Keratinocyte (primary cell): Measurements from ENCODE around the gene TAF11.

Source experiments
- CTCF ChIP-seq, 3 experiments: IDR thresholded peaks in 1 of 3; conservative IDR thresholded peaks in 1 of 3; optimal IDR thresholded peaks in 1 of 3; 2 replicates in 2 of 3; 3 replicates in 1 of 3; pipeline versions ENCODE3 to v1.5.1; 2011; ENCODE audit warnings: low read length in 3 of 3, mild to moderate bottlenecking in 3 of 3, moderate library complexity in 2 of 3, control low read depth in 1 of 3, inconsistent platforms in 1 of 3; ENCODE audit not compliant: insufficient read depth in 2 of 3; ENCODE audit errors: extremely low read depth in 1 of 3
- EZH2 ChIP-seq: IDR thresholded peaks from one replicate; pipeline ENCODE4 v1.6.1; 2012; ENCODE audit warnings: inconsistent platforms, mild to moderate bottlenecking, low read length, moderate library complexity

DNA sequence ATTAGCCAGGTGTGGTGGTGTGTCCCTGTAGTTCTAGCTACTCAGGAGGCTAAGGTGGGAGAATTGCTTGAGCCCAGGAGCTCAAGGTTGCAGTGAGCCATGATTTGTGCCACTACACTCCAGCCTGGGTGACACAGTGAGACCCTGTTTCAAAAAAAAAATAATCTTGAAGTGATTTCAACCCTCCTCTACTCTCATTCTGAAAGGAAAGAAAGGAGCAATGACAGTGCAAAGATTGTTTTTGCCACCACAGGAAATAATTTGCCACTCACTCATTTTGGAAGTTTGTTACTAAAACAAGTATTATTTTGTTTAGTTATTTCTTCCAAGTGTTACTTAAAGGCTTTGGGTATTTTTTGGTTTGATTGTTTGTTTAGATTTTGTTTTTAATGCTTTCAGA lies 50.3 kb downstream of the TAF11 start:
- TF ChIP-seq EZH2 (no peak), CTCF (optimal IDR thresholded peaks at IDR 0.05 in 1 of 3, IDR thresholded peaks at IDR 0.05 in 1 of 3, conservative IDR thresholded peaks at IDR 0.05 in 1 of 3; ENCODE audit: extremely low read depth in 1 of 3, insufficient read depth in 2 of 3, low read length in 3 of 3) (no peak)
